ENCODE data around the gene NDRG2. TPM values are rescaled to one million over a fixed set of nuclear protein-coding genes. Genes with fewer than 3 reads are reported as not detected.

The NDRG2 gene
- total RNA-seq, 1 experiment from 2014 or later = 18.9 TPM

GRCh38 chr14:21017528-21018245 lies 7.2 kb downstream of the NDRG2 start:
- no peak overlapping the region for H3K4me2 ChIP-seq (ENCODE audit: low read length)
- intact Hi-C loops (cut with micrococcal nuclease) = loop anchor here (10.0 kb wide), 1 partner anchor 537 kb away; no protein-coding TSS in a partner anchor
- no peak for TF ChIP-seq CTCF (IDR thresholded peaks at IDR 0.05 in 2 of 3, conservative IDR thresholded peaks at IDR 0.05 in 1 of 3; ENCODE audit: borderline replicate concordance in 1 of 3, insufficient read depth in 1 of 3, low read depth in 2 of 3, low read length in 2 of 3)
- DNase-seq (ENCODE audit: low read depth, low spot score) (no peak), ATAC-seq (no peak)
- ChIA-PET CTCF (no interaction called here), POLR2A (no interaction called here), RAD21 (ENCODE audit: low non-redundant PET in 1 of 2, low total read pairs in 2 of 2, uncharacterized antibody in 2 of 2, unreplicated experiment in 2 of 2) (no interaction called here)
- H3K79me2 ChIP-seq (ENCODE audit: insufficient read depth, low read length) = no peaks in the 10 kb centered on the region
- H3K27me3 ChIP-seq (ENCODE audit: insufficient read depth, low read length) = peaks cover 8% of the 10 kb centered on the region; the same call in 1 of the 2 replicates
- H3K9ac ChIP-seq (ENCODE audit: low read length) = no peak overlapping the region
- no peaks in the 10 kb centered on the region for H4K20me1 ChIP-seq (ENCODE audit: insufficient read depth)
- no peaks in the 10 kb centered on the region; a peak in 1 of 4 replicates for H3K36me3 ChIP-seq (ENCODE audit: control insufficient read depth in 1 of 2, insufficient read depth in 2 of 2, low read length in 2 of 2)
- no peaks in the 10 kb centered on the region for H3K9me3 ChIP-seq (ENCODE audit: control insufficient read depth in 1 of 2, insufficient read depth in 1 of 2, low read depth in 1 of 2, low read length in 2 of 2)
- no peak overlapping the region for H3K27ac ChIP-seq (ENCODE audit: low read depth, low read length)
- no peak overlapping the region for H2AFZ ChIP-seq (ENCODE audit: low read depth, low read length, poor library complexity, severe bottlenecking)
- no peak overlapping the region for H3K4me3 ChIP-seq (replicated peaks in 1 of 2; ENCODE audit: low read depth in 1 of 2, low read length in 2 of 2)
- no TSS peak for BruUV-seq (replicated peaks)
- H3K9me2 ChIP-seq (ENCODE audit: insufficient read depth) = no peaks in the 10 kb centered on the region
- H3K4me1 ChIP-seq (ENCODE audit: control insufficient read depth in 1 of 2, insufficient read depth in 2 of 2, low read length in 2 of 2) = peaks cover 0 to 4% of the 10 kb centered on the region in 2 experiments; a peak in 1 of 4 replicates

- ChIA-PET RAD21 (ENCODE audit: low non-redundant PET in 1 of 2, low total read pairs in 2 of 2, uncharacterized antibody in 2 of 2, unreplicated experiment in 2 of 2) (interaction anchor here in 1 of 2 experiments (3.6 kb wide), 1 partner anchor 23 kb away, joined by 30 read pairs; no protein-coding TSS in a partner anchor), POLR2A (no interaction called here), CTCF (interaction anchor here (0.7 to 4.0 kb wide), 6 partner anchors 11 to 108 kb away, joined by 3 to 148 read pairs (median 36); partner anchors contain the start of genes RNASE7 and SLC39A2)
- H3K4me2 ChIP-seq (ENCODE audit: low read length) = no peak overlapping the region
- DNase-seq (ENCODE audit: low read depth, low spot score) (no peak), ATAC-seq (no peak)
- peaks cover 17% of the 10 kb centered on the region; the same call in 1 of the 2 replicates for H3K27me3 ChIP-seq (ENCODE audit: insufficient read depth, low read length)
- no peaks in the 10 kb centered on the region for H3K79me2 ChIP-seq (ENCODE audit: insufficient read depth, low read length)
- H4K20me1 ChIP-seq (ENCODE audit: insufficient read depth) = no peaks in the 10 kb centered on the region
- H3K27ac ChIP-seq (ENCODE audit: low read depth, low read length) = no peak overlapping the region
- H3K4me1 ChIP-seq (ENCODE audit: control insufficient read depth in 1 of 2, insufficient read depth in 2 of 2, low read length in 2 of 2) = peaks cover 0 to 4% of the 10 kb centered on the region in 2 experiments; a peak in 1 of 4 replicates
- intact Hi-C loops (cut with micrococcal nuclease) = loop anchor here (10.0 kb wide), 1 partner anchor 538 kb away; no protein-coding TSS in a partner anchor
- no peaks in the 10 kb centered on the region for H3K9me2 ChIP-seq (ENCODE audit: insufficient read depth)
- no peak overlapping the region for H2AFZ ChIP-seq (ENCODE audit: low read depth, low read length, poor library complexity, severe bottlenecking)
- no TSS peak for BruUV-seq (replicated peaks)
- no peaks in the 10 kb centered on the region for H3K9me3 ChIP-seq (ENCODE audit: control insufficient read depth in 1 of 2, insufficient read depth in 1 of 2, low read depth in 1 of 2, low read length in 2 of 2)
- H3K36me3 ChIP-seq (ENCODE audit: control insufficient read depth in 1 of 2, insufficient read depth in 2 of 2, low read length in 2 of 2) = no peaks in the 10 kb centered on the region; a peak in 1 of 4 replicates
- no peak overlapping the region for H3K9ac ChIP-seq (ENCODE audit: low read length)
- H3K4me3 ChIP-seq (replicated peaks in 1 of 2; ENCODE audit: low read depth in 1 of 2, low read length in 2 of 2) = no peak overlapping the region
- TF ChIP-seq, protein P1, sequence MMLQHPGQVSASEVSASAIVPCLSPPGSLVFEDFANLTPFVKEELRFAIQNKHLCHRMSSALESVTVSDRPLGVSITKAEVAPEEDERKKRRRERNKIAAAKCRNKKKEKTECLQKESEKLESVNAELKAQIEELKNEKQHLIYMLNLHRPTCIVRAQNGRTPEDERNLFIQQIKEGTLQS (IDR thresholded peaks at IDR 0.05) = no peak
- TF ChIP-seq EZH2 (IDR thresholded peaks at IDR 0.05) (no peak), ZNF274 (IDR thresholded peaks at IDR 0.05; ENCODE audit: low read depth, low read length) (no peak), POLR2AphosphoS5 (IDR thresholded peaks at IDR 0.05; ENCODE audit: low read depth, low read length) (no peak), CEBPB (IDR thresholded peaks at IDR 0.05; ENCODE audit: low read depth) (no peak), CBX3 (IDR thresholded peaks at IDR 0.05; ENCODE audit: low read depth) (no peak), SP1 (IDR thresholded peaks at IDR 0.05; ENCODE audit: low read depth) (no peak), FOSL1 (IDR thresholded peaks at IDR 0.05; ENCODE audit: low read depth) (no peak), POLR2A (IDR thresholded peaks at IDR 0.05; ENCODE audit: borderline replicate concordance, extremely low read depth, insufficient read depth, insufficient read length) (no peak), MAX (IDR thresholded peaks at IDR 0.05) (no peak), EGR1 (IDR thresholded peaks at IDR 0.05; ENCODE audit: low read depth) (no peak), TCF7L2 (IDR thresholded peaks at IDR 0.05; ENCODE audit: borderline replicate concordance, extremely low read depth, insufficient read depth, insufficient read length) (no peak)
These were observed 8.3 kb downstream of the NDRG2 start for GRCh38 chr14:21016413-21017190.

Measured in HCT116 (cell line).